HG03039 (cell line): ENCODE results near the gene CSNK1G1.

ENCODE experiments used
- ATAC-seq: cut with Tn5 transposase; IDR thresholded peaks from one replicate; pipeline ENCODE4 v1.9.1; 2021; ENCODE audit warnings: mild to moderate bottlenecking, moderate library complexity; ENCODE audit not compliant: unreplicated experiment

CSNK1G1 gene

DNA sequence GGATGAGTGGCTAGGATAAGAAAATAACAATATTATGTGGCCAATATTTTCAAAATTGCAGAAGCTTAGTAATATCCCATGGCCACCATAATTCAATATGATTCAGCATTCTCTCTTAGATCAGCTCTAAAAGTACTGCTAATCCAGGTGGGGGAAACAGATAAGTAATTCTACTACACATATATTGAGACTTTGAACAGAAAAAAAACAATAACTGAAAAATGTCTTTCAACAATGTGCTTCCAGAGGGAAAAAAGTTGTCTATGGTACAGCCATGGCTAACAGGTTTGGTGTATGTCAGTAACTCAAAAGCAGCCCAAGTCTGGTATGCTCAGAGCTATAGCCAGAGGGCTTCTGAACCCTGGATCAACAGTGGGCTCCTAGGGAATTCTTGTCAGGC, 150.8 kb downstream of the CSNK1G1 start:
- ATAC-seq, result no peak

DNA sequence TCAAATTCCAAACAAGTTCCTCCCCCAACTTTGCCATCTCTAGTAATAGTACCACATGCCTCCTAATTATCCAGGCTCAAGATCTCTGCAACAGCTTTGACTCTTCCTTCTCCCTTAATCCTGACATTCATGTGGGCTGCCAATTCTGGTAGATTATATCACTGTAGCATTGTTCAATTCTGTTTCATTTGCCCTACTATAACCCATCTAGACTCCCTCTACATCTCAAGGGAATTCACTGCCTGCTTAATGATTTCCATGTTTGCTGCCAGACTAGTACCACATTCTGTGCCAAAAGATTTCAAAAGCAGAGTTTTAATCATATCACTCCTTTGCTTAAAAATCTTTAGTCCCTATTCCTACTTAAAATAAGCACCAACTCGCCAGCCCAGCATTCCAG, 158.5 kb downstream of the CSNK1G1 start:
- no peak for ATAC-seq

DNA sequence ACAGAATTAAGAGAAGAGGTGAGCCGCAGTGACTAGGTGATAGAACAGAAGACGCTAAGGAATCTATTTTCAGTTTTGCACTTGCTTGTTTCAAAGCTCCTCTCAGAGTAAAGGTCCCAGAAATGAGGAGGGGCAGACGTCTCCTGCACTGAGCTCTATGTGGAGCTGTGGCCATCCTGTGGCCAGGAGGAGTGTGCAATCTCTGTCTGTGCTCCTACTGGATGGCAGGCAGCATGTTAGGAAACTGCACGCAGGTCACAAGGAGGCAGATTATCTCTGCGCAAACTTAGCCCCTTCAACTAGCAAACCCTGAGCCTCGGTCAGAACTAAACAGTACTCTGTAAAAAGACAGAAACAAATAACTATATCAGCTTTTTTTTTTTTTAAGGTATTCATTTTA, 162.0 kb downstream of the CSNK1G1 start:
- ATAC-seq, result no peak

DNA sequence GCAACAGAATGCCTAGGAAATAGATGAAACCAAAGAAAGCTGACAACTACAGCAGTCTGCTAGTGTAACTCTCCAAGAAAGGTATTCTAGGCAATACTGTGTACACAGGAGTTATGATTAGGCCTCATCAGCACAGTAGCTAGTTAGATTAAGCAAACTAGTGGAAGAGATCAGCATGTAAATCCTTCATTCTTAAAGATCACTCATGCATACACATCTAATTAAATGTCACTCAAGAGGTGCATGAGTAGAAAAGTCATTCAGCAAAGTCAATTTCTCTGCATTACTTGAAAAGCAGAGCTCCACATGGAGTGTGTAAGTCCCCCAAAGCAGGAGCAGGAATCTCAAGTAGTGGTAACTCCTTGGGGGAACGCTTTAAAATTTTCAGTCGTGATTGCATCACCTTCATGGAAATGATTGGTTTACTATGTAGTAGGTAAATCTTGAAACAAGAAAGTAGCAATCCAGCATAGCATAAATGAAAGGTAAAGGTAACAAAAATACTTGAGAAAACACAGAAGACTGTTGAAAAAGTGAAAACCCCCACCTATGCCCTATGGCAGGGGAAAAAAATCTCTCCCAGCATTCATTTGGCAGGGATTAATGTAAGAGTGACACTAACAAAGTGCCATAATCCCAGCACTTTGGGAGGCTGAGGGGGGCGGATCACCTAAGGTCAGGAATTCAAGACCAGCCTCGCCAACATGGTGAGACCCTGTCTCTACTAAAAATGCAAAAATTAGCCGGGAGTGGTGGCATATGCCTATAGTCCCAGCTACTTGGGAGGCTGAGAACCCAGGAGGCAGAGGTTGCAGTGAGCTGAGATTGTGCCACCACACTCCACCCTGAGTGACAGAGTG, 163.8 kb downstream of the CSNK1G1 start:
- ATAC-seq, result no peak

DNA sequence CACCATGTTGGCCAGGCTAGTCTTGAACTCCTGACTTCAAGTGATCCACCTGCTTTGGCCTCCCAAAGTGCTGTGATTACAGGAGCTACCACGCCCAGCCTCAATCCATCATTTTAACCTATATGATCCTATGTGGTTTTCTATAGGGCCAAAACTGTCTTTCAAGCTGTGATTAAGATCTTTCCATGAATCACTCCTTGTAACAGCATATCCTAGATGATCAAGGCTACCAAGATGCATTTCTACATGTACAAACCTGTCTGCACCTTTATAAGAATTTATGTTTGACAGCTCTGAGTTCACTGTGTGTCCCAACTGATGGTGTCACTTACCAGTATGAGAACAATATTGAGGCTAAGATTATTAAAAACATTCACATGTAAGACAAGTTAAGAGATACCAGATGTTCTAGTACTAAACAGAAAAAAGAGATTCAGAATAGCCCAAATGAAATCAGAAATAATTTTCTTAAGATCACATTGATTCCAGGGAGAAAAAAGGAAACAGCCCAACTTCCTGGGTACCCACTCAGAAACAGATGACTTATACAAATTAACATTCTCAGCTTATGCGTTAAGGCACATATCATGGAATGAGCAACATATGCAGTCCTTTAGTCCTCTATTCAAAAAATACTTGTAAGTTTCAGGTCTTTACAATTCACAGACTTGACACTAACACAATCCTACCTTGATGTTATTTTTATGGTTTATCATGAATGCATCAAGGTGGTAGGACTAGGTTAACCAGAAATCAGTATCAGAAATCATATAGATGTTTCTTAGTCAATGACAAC, 168.4 kb downstream of the CSNK1G1 start:
- no peak for ATAC-seq

DNA sequence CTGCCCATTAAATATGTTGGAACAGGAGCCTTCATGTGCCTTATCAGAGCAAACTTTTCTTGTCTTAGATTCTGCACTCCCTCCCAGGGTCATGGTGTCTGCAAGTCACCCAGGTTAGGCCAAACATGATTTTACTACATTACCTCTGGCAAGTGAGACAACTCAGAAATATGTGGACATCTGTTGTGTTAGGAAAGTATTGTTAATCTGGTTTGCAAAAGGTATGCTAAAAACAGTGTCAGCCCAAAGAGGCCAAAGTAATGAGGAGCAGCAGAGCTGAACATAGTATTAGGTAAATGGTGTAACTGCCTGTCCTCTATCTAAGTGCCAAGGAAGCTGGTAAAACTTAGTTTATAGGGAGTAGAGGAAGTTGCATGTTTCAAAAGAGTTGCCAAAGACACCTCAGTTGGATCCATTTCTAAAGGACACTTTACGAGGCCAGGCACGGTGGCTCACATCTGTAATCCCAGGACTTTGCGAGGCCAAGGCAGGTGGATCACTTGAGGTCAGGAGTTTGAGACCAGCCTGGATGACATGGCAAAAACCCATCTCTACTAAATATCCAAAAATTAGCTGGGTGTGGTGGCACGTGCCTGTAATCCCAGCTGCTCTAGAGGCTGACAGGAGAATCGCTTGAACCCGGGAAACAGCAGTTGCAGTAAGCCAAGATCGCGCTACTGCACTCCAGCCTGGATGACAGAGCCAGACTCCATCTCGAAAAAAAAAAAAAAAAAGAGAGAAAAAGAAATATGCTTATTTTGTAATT, 170.6 kb downstream of the CSNK1G1 start:
- no peak for ATAC-seq

DNA sequence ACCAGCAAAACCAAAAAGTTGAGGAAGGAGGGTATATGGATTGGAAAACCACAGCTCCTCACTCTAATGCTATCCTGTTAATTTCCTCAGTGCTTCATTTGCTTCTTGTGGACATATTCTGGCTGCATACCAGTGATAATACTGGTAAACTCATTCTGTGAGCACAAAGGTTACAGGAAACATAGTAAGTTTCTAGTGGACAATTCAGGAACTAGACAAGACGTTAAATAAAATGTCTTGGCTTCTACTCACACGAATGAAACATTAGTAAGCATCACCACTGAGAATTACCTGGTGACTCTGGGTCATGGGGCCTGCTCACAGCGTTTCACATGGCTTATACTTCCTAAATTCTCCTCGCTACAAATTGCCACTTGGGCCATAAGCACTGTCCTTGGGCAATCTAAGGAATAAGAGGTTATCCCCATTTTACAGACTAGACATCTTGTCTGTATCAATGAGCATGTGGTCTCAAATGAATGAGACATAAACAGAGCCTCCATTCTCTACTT, 173.1 kb downstream of the CSNK1G1 start:
- no peak for ATAC-seq

DNA sequence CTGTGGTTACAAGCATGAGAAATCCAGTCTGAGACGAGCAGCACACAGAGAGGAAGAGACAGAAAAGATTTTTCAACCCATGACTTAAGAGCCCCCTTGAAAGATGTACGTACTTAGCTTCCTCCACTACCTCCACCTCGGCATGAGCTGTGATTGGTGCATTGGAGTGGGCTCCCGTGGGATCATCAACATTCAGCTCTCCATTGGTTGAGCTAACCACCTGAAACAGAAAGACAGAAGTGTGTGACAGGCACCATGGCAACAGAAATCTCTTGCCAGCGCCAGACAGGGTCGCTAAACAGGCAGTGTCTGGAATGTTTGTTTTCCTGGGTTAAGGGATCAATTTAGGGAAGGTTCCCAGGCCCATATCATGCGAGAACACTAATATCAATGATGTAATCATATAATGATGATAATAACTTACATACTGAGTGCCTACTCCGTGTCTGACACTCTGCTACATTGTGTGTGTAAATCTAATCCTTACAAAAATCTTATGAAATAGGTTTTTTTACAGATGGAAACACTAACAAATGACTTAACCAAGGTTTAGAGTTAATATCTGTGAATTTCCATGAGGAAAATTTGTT, 175.6 kb downstream of the CSNK1G1 start:
- ATAC-seq, result no peak

- no peak for ATAC-seq
These were observed 189.7 kb downstream of the CSNK1G1 start for GRCh38 chr15:64166102-64166890.

DNA sequence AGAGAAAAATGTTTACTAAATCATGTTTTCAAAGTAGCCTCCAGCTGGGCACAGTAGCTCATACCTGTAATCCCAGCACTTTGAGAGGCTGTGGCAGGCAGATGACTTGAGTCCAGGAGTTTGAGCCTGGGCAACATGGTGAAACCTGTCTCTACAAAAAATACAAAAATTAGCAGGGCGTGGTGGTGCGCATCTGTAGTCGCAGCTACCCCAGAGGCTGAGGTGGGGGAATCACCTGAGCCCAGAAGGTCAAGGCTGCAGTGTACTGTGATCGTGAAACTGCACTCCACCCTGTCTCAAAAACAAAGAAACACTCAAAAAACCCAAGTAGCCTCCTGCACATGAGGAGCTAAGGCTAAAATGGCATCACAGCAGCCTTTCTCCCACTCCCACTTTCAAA, 191.5 kb downstream of the CSNK1G1 start:
- no peak for ATAC-seq

GRCh38 chr15:64163659-64164362, 192.2 kb downstream of the CSNK1G1 start:
- no peak for ATAC-seq

DNA sequence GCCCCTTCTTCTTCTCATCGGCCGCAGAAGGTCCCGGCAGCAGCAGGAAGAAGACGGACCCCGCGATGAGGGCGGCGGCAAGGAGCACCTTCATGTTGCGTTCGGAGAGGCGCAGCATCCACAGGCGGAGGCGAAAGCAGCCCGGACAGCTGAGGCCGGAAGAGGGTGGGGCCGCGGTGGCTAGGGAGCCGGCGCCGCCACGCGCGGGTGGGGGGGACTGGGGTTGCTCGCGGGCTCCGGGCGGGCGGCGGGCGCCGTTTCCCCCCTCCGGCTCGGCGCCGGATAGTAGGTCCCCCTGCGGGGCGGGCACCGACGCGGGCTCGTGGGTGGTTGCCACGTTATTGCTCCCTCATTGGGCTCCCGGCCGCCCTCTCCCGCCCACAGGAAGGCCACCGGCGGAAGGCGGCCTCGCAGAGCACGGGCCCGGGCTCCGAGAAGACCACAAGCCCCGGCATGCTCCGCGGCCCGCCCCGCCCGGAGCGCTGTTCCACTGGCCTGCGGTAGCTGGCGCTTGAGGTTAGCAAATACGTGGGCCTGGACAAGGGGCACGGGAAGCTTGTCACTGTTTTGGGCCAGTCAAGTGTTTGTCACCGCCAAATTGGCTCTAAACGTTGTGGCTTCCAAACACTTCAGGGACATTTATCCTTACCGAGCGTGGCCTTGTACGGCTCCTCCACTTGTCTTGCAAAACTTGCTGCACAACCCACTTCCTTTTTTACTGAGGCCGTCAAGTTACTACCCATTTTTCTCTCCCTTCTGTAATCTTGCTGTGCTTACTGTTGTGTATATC, 192.9 kb downstream of the CSNK1G1 start, which contains the start of gene PPIB:
Gene PPIB (minus strand): TSS at position 154 of the 790 bp plus-strand sequence. CDS start 36 bp downstream, at position 118.
- peak; percentile 87 for ATAC-seq

DNA sequence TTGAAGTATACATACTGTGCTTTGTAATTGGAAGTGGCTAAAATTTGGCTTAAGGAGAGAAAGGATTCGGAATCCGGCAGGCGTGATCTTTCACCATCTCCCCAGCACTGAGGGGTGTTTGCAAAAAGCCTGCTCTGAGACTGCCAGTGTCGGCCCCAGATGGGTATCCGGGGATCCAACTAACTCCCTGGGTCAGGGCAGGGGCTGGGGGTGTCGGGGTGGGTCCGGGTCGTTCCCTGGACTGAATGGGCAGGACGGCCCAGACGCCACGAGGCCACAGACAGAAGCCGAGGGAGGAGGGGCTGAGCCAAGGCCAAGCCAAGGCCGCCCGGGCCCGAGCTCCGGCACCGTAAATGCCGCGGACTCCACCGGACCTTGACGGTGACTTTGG, 193.5 kb downstream of the CSNK1G1 start:
- peak; percentile 11 for ATAC-seq

- ATAC-seq, result no peak
These were observed 194.1 kb downstream of the CSNK1G1 start for GRCh38 chr15:64161688-64162477.

- ATAC-seq, result no peak
These were observed 197.4 kb downstream of the CSNK1G1 start for GRCh38 chr15:64158363-64159134.

DNA sequence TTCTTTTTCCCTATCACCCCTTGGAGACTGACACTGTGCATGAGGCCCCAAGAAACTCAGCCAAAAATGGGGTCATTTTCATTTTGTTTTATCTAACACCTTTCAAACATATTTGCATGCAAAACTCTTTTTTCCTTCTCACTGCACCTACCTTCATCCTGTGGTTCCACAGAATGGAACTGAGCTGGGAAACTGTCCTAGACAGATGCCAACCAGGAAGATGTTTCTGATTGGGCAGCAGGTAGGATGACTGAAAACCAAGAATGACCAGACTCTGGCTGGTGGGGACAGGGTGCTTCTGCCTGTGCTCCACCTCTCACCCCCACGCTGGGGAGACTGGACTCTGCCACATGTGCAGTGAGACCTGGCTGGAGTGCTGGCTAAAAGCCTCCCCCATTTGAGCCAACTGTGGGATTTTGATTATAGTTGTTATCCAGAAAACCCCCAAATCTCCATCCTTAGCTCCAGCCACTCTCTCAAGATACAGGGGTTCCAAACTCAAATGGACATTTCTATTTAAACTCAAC, 198.3 kb downstream of the CSNK1G1 start:
- ATAC-seq, result no peak
